Central memory CD8-positive, alpha-beta T cell (primary cell): ENCODE results near the gene ZMIZ2.
"Not testable (repeated sequence)": the region's sequence is repeated elsewhere in the genome, so short reads cannot be mapped to it uniquely, and the experiment has no call there.

Experiments
- ATAC-seq: fragments of 150-1000 bp; cut with Tn5 transposase; replicated peaks from 2 replicates; pipeline ENCODE4 v1.10.0; 2022; ENCODE audit warnings: mild to moderate bottlenecking, moderate FRiP score, moderate number of reproducible peaks; ENCODE audit not compliant: poor library complexity, severe bottlenecking; ENCODE audit errors: extremely low read depth
- DNase-seq, 2 donors: peaks; one replicate each; pipeline ENCODE4 v3.0.0; 2021; ENCODE audit warnings: low spot score in 2 of 2
- H3K27ac Mint-ChIP-seq: one replicate; pipeline ENCODE4 v1.8.0; 2022; ENCODE audit warnings: low read depth, mild to moderate bottlenecking, moderate library complexity, mixed read lengths
- H3K27me3 Mint-ChIP-seq: one replicate; pipeline ENCODE4 v1.8.0; 2022; ENCODE audit warnings: mixed read lengths
- H3K36me3 Mint-ChIP-seq: one replicate; pipeline ENCODE4 v1.8.0; 2022; ENCODE audit warnings: mild to moderate bottlenecking, moderate library complexity, mixed read lengths; ENCODE audit not compliant: insufficient read depth
- H3K4me1 Mint-ChIP-seq: one replicate; pipeline ENCODE4 v1.8.0; 2022; ENCODE audit warnings: mixed read lengths
- H3K4me3 Mint-ChIP-seq: one replicate; pipeline ENCODE4 v1.8.0; 2022; ENCODE audit warnings: mild to moderate bottlenecking, moderate library complexity, mixed read lengths
- H3K9me3 Mint-ChIP-seq: one replicate; pipeline ENCODE4 v1.8.0; 2022; ENCODE audit warnings: mixed read lengths

The ZMIZ2 gene

GRCh38 chr7:44748045-44748947, at the start of gene ZMIZ2:
ZMIZ2 (plus strand) TSS chr7:44748847; CDS start chr7:44756250, 7,403 bp downstream.
- Mint-ChIP-seq H3K27me3 (no peaks in the 10 kb centered on the region), H3K4me1 (peaks cover 34% of the 10 kb centered on the region), H3K9me3 (no peaks in the 10 kb centered on the region), H3K4me3 (peak within 1 kb of the TSS; percentile 82), H3K27ac (peak within 1 kb of the TSS; percentile 64), H3K36me3 (peaks cover 8% of the 10 kb centered on the region)
- ATAC-seq (peak; percentile 88), DNase-seq (peak; percentile 89 to 93)

GRCh38 chr7:44699598-44699997, 49.0 kb upstream of the ZMIZ2 start:
- H3K27ac Mint-ChIP-seq: peak overlapping the region; percentile 62
- not testable (repeated sequence) for DNase-seq, H3K9me3 Mint-ChIP-seq, H3K4me1 Mint-ChIP-seq, ATAC-seq, H3K27me3 Mint-ChIP-seq, H3K4me3 Mint-ChIP-seq
- H3K36me3 Mint-ChIP-seq: peaks cover 62% of the 10 kb centered on the region

DNA sequence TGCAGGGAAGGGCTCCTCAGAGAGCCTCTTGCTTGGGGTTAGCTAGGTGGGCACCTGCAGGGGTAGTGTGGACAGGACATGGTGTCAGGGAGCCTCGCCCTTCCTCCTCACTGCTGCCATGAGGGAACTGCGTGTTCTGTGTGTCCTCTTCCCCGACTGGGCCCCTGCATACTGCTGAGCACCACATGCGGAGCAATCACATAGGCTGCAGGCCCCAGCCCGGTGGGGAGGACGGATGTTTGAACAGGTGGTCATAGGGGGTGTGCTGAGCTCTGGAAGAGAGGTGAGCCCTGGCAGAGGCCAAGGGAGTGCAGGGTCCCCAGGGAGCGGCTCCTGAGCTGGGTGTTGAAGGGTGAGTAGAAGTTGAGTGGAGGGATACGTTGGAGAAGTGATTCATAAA, 48.3 kb upstream of the ZMIZ2 start:
- no peak for DNase-seq
- Mint-ChIP-seq H3K4me3 (no peak overlapping the region), H3K36me3 (peaks cover 59% of the 10 kb centered on the region), H3K4me1 (no peaks in the 10 kb centered on the region), H3K27me3 (no peaks in the 10 kb centered on the region), H3K27ac (no peak overlapping the region), H3K9me3 (no peaks in the 10 kb centered on the region)
- no peak for ATAC-seq

GRCh38 chr7:44703391-44703790, 45.3 kb upstream of the ZMIZ2 start:
- not testable (repeated sequence) for H3K27me3 Mint-ChIP-seq, H3K27ac Mint-ChIP-seq, DNase-seq, H3K4me1 Mint-ChIP-seq, ATAC-seq, H3K4me3 Mint-ChIP-seq, H3K9me3 Mint-ChIP-seq
- H3K36me3 Mint-ChIP-seq: peaks cover 43% of the 10 kb centered on the region

- no peaks in the 10 kb centered on the region for H3K27me3 Mint-ChIP-seq
- DNase-seq (no peak), ATAC-seq (no peak)
- H3K36me3 Mint-ChIP-seq: peaks cover 40% of the 10 kb centered on the region
- H3K4me1 Mint-ChIP-seq: no peaks in the 10 kb centered on the region
- H3K27ac Mint-ChIP-seq: no peak overlapping the region
- H3K9me3 Mint-ChIP-seq: no peaks in the 10 kb centered on the region
- H3K4me3 Mint-ChIP-seq: no peak overlapping the region
These were observed 44.7 kb upstream of the ZMIZ2 start for GRCh38 chr7:44703921-44704320.

GRCh38 chr7:44705434-44705833, 43.2 kb upstream of the ZMIZ2 start:
- Mint-ChIP-seq H3K36me3 (peaks cover 37% of the 10 kb centered on the region), H3K27ac (no peak overlapping the region)

DNA sequence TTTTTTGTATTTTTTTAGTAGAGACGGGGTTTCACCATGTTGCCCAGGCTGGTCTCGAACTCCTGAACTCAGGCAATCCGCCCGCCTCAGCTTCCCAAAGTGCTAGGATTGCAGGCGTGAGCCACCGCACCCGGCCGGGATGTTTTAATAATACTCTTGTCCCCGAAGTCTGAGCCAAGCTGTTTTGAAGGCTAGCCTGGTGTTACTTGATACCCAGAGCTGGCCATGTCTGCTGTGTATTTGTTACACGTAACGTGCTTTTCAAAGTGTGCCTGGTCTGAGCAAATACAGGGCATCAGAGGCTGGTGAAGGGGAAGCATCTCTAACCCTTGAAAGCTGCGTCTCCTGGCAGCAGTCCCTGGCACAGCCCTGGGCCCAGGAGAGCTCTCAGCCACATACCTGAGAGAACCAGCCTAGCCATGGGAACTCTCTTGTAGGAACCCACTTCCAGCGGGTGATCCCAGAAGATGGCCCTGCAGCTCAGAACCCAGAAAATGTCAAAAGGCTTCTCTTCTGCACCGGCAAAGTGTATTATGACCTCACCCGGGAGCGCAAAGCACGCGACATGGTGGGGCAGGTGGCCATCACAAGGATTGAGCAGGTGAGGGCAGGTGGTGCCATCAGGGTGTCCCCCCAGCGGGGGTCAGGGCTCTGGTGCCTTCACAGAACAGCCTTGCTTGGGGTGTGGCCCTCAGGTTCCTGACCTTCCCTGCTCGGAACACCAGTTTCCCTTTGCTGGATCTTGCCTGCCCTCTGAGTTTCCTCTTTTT, 41.7 kb upstream of the ZMIZ2 start:
- Mint-ChIP-seq H3K4me1 (peaks cover 5% of the 10 kb centered on the region), H3K36me3 (peaks cover 23% of the 10 kb centered on the region), H3K27ac (no peak overlapping the region), H3K27me3 (no peaks in the 10 kb centered on the region), H3K9me3 (no peaks in the 10 kb centered on the region), H3K4me3 (no peak overlapping the region)
- ATAC-seq (no peak), DNase-seq (no peak)

More at GRCh38 chr7:44705434-44705833, 43.2 kb upstream of the ZMIZ2 start:
- H3K4me3 Mint-ChIP-seq: no peak overlapping the region
- ATAC-seq (no peak), DNase-seq (no peak)
- no peaks in the 10 kb centered on the region for H3K4me1 Mint-ChIP-seq
- H3K27me3 Mint-ChIP-seq: no peaks in the 10 kb centered on the region
- no peaks in the 10 kb centered on the region for H3K9me3 Mint-ChIP-seq

GRCh38 chr7:44707558-44708230, 41.0 kb upstream of the ZMIZ2 start:
- Mint-ChIP-seq H3K9me3 (no peaks in the 10 kb centered on the region), H3K27ac (no peak overlapping the region), H3K36me3 (peaks cover 19% of the 10 kb centered on the region)

DNA sequence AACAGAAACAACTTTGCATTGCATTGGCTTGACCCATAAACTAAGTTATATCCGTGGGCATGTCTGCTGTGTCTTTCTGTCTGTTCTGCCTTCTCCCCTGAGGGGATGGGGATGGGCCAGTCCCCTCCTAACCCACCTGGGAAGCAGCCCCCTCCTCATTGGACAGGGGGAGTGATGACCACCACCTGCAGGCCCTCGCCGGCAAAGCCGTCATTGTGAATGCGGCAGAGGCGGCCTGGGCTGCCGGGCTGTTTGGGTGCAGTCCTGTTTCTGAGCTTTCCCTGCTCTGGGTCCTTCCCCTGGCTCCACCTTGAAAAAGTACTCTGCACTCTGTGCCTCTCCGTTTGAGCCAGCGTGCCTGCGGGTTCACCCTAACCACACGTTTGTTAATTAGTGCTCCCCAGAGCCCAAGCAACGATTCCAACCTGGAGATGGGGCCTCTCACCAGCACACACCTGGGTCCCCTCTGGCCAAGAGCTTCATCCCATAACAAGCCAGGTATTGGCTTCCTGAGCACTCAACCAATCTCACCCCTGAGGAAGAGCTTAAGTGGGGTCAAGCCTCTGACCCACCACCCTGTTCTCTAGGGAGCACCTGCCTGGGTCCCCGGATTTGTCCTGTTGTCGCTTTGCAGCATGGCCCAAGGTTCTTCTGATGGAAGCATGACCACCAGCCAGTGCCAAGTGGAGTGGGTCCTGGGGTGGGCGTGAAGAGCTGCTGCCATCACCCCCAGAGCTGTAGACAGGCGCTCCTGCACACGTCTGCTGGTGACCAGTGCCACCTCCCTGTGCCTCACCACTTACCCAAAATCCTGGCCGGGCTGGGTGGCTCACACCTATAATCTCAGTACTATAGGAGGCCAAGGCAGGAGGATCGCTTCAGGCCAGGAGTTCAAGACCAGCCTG, 39.4 kb upstream of the ZMIZ2 start:
- H3K4me3 Mint-ChIP-seq: no peak overlapping the region
- peaks cover 15% of the 10 kb centered on the region for H3K36me3 Mint-ChIP-seq
- peaks cover 11% of the 10 kb centered on the region for H3K4me1 Mint-ChIP-seq
- no peaks in the 10 kb centered on the region for H3K27me3 Mint-ChIP-seq
- no peaks in the 10 kb centered on the region for H3K9me3 Mint-ChIP-seq
- DNase-seq (no peak), ATAC-seq (no peak)
- peak overlapping the region; percentile 63 for H3K27ac Mint-ChIP-seq

More at GRCh38 chr7:44707558-44708230, 41.0 kb upstream of the ZMIZ2 start:
- ATAC-seq (no peak), DNase-seq (no peak)
- Mint-ChIP-seq H3K4me3 (no peak overlapping the region), H3K4me1 (peaks cover 11% of the 10 kb centered on the region), H3K27me3 (no peaks in the 10 kb centered on the region)

- Mint-ChIP-seq H3K9me3 (no peaks in the 10 kb centered on the region), H3K36me3 (peaks cover 15% of the 10 kb centered on the region), H3K4me1 (peaks cover 11% of the 10 kb centered on the region), H3K27me3 (no peaks in the 10 kb centered on the region), H3K4me3 (no peak overlapping the region), H3K27ac (peak overlapping the region; percentile 63)
- no peak for DNase-seq
- ATAC-seq: no peak
These were observed 38.6 kb upstream of the ZMIZ2 start for GRCh38 chr7:44709945-44710596.

DNA sequence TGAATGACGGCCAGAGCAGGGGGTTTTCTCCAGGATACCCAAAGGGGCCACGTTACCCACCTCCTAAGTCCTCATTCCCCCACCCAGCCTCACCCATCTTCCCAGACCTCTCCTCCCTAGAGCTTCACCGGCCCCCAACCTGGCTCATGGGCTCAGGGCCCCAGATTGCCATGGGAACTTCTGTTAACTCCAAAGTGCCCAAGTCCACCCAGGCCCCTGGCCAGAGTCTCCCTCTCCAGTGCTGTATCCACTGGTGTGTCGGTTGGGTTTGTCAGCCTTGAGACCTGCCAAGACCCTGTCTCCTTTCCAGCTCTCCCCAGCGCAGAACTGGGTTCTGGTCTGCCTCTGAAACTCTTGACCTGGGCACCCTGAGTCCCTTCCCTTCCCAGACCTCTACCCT, 37.1 kb upstream of the ZMIZ2 start:
- H3K4me1 Mint-ChIP-seq: peaks cover 11% of the 10 kb centered on the region
- H3K36me3 Mint-ChIP-seq: peaks cover 12% of the 10 kb centered on the region
- no peaks in the 10 kb centered on the region for H3K27me3 Mint-ChIP-seq
- ATAC-seq (no peak), DNase-seq (no peak)
- no peak overlapping the region for H3K4me3 Mint-ChIP-seq
- H3K9me3 Mint-ChIP-seq: no peaks in the 10 kb centered on the region
- H3K27ac Mint-ChIP-seq: peak overlapping the region; percentile 80
